Astrocyte (in vitro differentiated cells and primary cell): Measurements from ENCODE around the gene RASL10A. TPM values are rescaled to one million over a fixed set of nuclear protein-coding genes. Genes with fewer than 3 reads are reported as not detected.

Experiments used
- DNase-seq: peaks from one replicate; pipeline ENCODE4 v3.0.0-alpha.2; 2010; ENCODE audit warnings: low read depth
- FAIRE-seq: peaks from 2 replicates; lab custom pipeline; 2011; peaks lifted over from hg19 to GRCh38; lab: Jason Lieb, UNC
- H2AFZ ChIP-seq: 2 replicates; pipeline ENCODE4 v1.6.0; 2012; ENCODE audit warnings: low read depth, low read length, inconsistent platforms
- H3K27ac ChIP-seq: 2 replicates; pipeline ENCODE4 v1.5.1; 2011; ENCODE audit warnings: low read depth, low read length, inconsistent platforms
- H3K27me3 ChIP-seq: 2 replicates; pipeline ENCODE4 v1.6.0; 2011; ENCODE audit warnings: low read length, inconsistent platforms; ENCODE audit not compliant: insufficient read depth
- H3K36me3 ChIP-seq: 2 replicates; pipeline ENCODE4 v1.5.1; 2011; ENCODE audit warnings: low read length, inconsistent platforms; ENCODE audit not compliant: insufficient read depth
- H3K4me1 ChIP-seq: 2 replicates; pipeline ENCODE4 v1.5.1; 2011; ENCODE audit warnings: low read length, inconsistent platforms; ENCODE audit not compliant: insufficient read depth
- H3K4me2 ChIP-seq: 2 replicates; pipeline ENCODE4 v1.6.0; 2012; ENCODE audit warnings: low read length, inconsistent platforms
- H3K4me3 ChIP-seq: 2 replicates; pipeline ENCODE4 v1.5.1; 2011; ENCODE audit warnings: low read depth, mild to moderate bottlenecking, low read length, inconsistent platforms; ENCODE audit not compliant: insufficient read depth
- H3K79me2 ChIP-seq: 2 replicates; pipeline ENCODE4 v1.6.0; 2012; ENCODE audit warnings: mild to moderate bottlenecking, low read length, inconsistent platforms; ENCODE audit not compliant: insufficient read depth
- H3K9ac ChIP-seq: 2 replicates; pipeline ENCODE4 v1.6.0; 2012; ENCODE audit warnings: mild to moderate bottlenecking, low read length, inconsistent platforms
- H3K9me3 ChIP-seq: 2 replicates; pipeline ENCODE4 v1.5.1; 2012; ENCODE audit warnings: low read depth, mild to moderate bottlenecking, low read length, inconsistent platforms; ENCODE audit not compliant: insufficient read depth
- H4K20me1 ChIP-seq: 2 replicates; pipeline ENCODE4 v1.6.0; 2012; ENCODE audit warnings: low read length, inconsistent platforms; ENCODE audit not compliant: insufficient read depth
- H3K27ac Mint-ChIP-seq: one replicate; pipeline ENCODE4 v1.8.0; 2021; ENCODE audit warnings: mild to moderate bottlenecking, mixed read lengths; ENCODE audit not compliant: unreplicated experiment
- H3K27me3 Mint-ChIP-seq: one replicate; pipeline ENCODE4 v1.8.0; 2021; ENCODE audit warnings: low read depth, mixed read lengths; ENCODE audit not compliant: unreplicated experiment
- H3K36me3 Mint-ChIP-seq: one replicate; pipeline ENCODE4 v1.8.0; 2021; ENCODE audit warnings: low read depth, mixed read lengths; ENCODE audit not compliant: unreplicated experiment
- H3K4me1 Mint-ChIP-seq: one replicate; pipeline ENCODE4 v1.8.0; 2021; ENCODE audit warnings: low read depth, mixed read lengths; ENCODE audit not compliant: unreplicated experiment
- H3K4me3 Mint-ChIP-seq: one replicate; pipeline ENCODE4 v1.8.0; 2021; ENCODE audit warnings: mild to moderate bottlenecking, moderate library complexity, mixed read lengths; ENCODE audit not compliant: unreplicated experiment
- H3K9me3 Mint-ChIP-seq: one replicate; pipeline ENCODE4 v1.8.0; 2021; ENCODE audit warnings: mild to moderate bottlenecking, mixed read lengths; ENCODE audit not compliant: unreplicated experiment
- CTCF ChIP-seq: IDR thresholded peaks from 2 replicates; pipeline ENCODE4 v1.5.1; 2011; ENCODE audit warnings: low read depth, mild to moderate bottlenecking, inconsistent platforms, low read length, moderate library complexity; ENCODE audit not compliant: insufficient read depth
- EZH2 ChIP-seq: IDR thresholded peaks from 2 replicates; pipeline ENCODE4 v1.6.1; 2012; ENCODE audit warnings: mild to moderate bottlenecking, low read length, inconsistent platforms; ENCODE audit not compliant: insufficient read depth
- total RNA-seq: library from RNA; stranded (reverse); gene quantifications from 2 replicates; pipeline ENCODE4 v1.2.1, GENCODE V29; 2021

Gene RASL10A
- total RNA-seq, 1 donor from 2014 or later, result 1.5 TPM

GRCh38 chr22:29312218-29313125 is 3.0 kb downstream of the RASL10A start:
- no peak overlapping the region for H2AFZ ChIP-seq
- no peak overlapping the region for H3K4me2 ChIP-seq
- H3K4me3 ChIP-seq, result no peak overlapping the region
- H3K4me3 Mint-ChIP-seq, result no peak overlapping the region
- peak overlapping the region; percentile 77 for H3K27ac Mint-ChIP-seq
- H3K79me2 ChIP-seq, result peaks cover 31% of the 10 kb centered on the region
- peaks cover 49% of the 10 kb centered on the region for H3K4me1 ChIP-seq
- no peak overlapping the region for H3K9ac ChIP-seq
- no peak overlapping the region for H3K27ac ChIP-seq
- H3K9me3 ChIP-seq, result no peaks in the 10 kb centered on the region
- DNase-seq (no peak), FAIRE-seq (no peak)
- H3K4me1 Mint-ChIP-seq, result peaks cover 8% of the 10 kb centered on the region
- peaks cover 36% of the 10 kb centered on the region for H4K20me1 ChIP-seq
- TF ChIP-seq CTCF (no peak), EZH2 (no peak)
- H3K36me3 Mint-ChIP-seq, result peaks cover 13% of the 10 kb centered on the region
- H3K9me3 Mint-ChIP-seq, result no peaks in the 10 kb centered on the region
- H3K27me3 Mint-ChIP-seq, result peaks cover 28% of the 10 kb centered on the region
- H3K36me3 ChIP-seq, result no peaks in the 10 kb centered on the region
- peaks cover 34% of the 10 kb centered on the region for H3K27me3 ChIP-seq

- H3K27me3 ChIP-seq, result peaks cover 31% of the 10 kb centered on the region
- TF ChIP-seq EZH2, result no peak
- no peak for TF ChIP-seq CTCF
- Mint-ChIP-seq H3K27ac (peak overlapping the region; percentile 77), H3K36me3 (peaks cover 11% of the 10 kb centered on the region), H3K4me3 (no peak overlapping the region), H3K9me3 (no peaks in the 10 kb centered on the region), H3K4me1 (peaks cover 8% of the 10 kb centered on the region), H3K27me3 (peaks cover 23% of the 10 kb centered on the region)
- H3K79me2 ChIP-seq, result peaks cover 34% of the 10 kb centered on the region
- peaks cover 36% of the 10 kb centered on the region for H4K20me1 ChIP-seq
- no peak for DNase-seq
- no peak overlapping the region for H2AFZ ChIP-seq
- H3K4me3 ChIP-seq, result peak overlapping the region; percentile 21
- H3K36me3 ChIP-seq, result no peaks in the 10 kb centered on the region
- peak overlapping the region; percentile 81 for H3K27ac ChIP-seq
- H3K9me3 ChIP-seq, result no peaks in the 10 kb centered on the region
- H3K9ac ChIP-seq, result peak overlapping the region; percentile 83
- FAIRE-seq, result no peak
- peaks cover 52% of the 10 kb centered on the region for H3K4me1 ChIP-seq
- H3K4me2 ChIP-seq, result peak overlapping the region; percentile 85
Measured at GRCh38 chr22:29311464-29312217, 3.9 kb downstream of the RASL10A start.
